Measurements from ENCODE around the gene HDGFL2. TPM values are rescaled to one million over a fixed set of nuclear protein-coding genes. Genes with fewer than 3 reads are reported as not detected.

HDGFL2 gene
- polyA plus RNA-seq, 1 experiment, result 26.0 TPM

DNA sequence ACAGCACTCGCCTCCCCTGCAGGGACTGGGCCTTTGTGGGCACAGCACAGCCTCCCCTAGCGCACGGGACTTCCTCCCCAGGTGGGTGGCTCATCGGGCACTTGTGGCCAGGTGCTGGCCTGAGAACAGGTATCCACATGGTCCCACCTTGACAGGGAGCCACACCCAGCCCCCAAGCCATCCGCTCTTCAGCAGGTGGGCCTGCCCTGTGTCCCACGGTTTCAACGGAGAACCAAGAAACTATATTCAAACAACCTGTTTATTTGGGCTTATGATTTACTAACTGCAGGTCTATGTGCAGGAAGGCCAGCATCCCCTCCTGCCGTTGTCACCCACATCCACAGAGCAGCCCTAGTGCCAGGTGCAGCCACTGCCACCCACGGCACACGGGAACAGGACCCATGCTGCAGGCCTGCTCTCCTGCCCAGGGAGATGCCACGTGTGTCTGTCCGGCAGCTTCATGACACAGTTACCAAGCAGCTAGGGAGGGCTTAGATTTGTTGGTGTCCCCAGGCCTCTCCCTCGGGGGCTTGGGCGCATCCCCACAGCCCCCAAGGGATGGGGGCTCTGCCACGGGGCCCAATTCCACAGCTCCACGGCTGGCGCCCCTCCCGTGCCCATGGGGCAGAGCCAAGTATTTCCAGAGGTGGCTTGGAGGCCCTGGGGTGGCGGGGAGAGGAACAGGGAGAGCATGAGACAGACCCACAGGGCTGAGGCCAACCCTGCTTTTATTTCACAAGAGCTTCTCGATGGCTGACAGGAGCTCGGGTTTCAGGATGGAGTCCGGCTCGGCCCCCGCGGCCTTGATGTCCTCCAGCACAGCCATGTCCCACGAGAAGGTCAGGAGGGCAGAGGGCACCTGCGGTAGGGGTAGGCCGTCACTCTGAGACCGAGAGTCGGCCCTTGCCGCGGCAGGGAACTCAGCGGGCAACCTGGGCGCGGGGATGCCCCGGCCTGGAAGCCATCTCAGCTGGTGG is 27.0 kb upstream of the HDGFL2 start:
- TF ChIP-seq, protein P1, sequence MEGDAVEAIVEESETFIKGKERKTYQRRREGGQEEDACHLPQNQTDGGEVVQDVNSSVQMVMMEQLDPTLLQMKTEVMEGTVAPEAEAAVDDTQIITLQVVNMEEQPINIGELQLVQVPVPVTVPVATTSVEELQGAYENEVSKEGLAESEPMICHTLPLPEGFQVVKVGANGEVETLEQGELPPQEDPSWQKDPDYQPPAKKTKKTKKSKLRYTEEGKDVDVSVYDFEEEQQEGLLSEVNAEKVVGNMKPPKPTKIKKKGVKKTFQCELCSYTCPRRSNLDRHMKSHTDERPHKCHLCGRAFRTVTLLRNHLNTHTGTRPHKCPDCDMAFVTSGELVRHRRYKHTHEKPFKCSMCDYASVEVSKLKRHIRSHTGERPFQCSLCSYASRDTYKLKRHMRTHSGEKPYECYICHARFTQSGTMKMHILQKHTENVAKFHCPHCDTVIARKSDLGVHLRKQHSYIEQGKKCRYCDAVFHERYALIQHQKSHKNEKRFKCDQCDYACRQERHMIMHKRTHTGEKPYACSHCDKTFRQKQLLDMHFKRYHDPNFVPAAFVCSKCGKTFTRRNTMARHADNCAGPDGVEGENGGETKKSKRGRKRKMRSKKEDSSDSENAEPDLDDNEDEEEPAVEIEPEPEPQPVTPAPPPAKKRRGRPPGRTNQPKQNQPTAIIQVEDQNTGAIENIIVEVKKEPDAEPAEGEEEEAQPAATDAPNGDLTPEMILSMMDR (IDR thresholded peaks at IDR 0.05; ENCODE audit: insufficient read depth, low read depth, low read length), result no peak
- H3K36me3 ChIP-seq (ENCODE audit: control insufficient read depth, insufficient read depth, low read length), result peaks cover 40% of the 10 kb centered on the region
- no peak for DNase-seq (ENCODE audit: low read depth)
- ChIA-PET CTCF (no interaction called here), POLR2A (no interaction called here)
- H3K27me3 ChIP-seq (ENCODE audit: control insufficient read depth, insufficient read depth, low read length), result no peaks in the 10 kb centered on the region
- H3K4me3 ChIP-seq (ENCODE audit: low read depth, low read length), result no peak overlapping the region

DNA sequence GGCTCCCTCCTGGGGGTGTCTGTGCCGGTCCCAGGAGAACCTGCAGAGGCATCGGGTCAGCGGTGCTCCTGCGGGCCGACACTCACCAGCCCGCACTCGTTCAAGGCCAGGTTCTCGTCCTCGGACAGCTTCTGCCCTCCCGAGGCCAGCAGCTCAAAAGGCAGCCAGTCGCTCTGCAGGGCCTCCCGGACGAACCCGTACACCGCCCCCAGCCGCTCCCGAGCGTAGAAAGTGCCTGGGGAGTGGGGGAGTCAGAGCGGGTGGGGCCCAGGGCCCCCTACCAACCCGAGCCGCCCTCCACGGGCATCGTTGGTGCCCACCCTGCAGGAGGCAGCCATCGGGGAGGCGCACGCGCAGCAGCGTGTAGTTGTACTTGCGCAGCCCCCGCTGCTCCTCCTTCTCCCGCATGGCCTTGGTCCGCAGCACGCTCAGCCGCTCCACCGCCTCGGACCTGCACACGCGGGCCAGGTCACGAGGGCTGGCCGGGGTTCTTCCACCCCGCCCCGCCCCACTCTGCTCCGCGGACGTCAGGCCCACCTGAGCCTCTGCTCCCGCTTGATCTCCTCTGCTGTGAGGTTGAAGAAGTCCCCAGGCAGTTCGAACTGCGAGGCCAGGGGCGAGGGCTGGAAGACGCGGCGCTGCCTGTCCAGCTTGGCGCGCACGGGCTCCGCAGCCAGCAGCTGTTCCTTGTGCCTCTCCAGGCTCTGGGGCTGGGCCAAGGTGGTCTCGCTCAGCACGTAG is 26.0 kb upstream of the HDGFL2 start:
- TF ChIP-seq, protein P1 (IDR thresholded peaks at IDR 0.05; ENCODE audit: insufficient read depth, low read depth, low read length), result no peak
- Histone ChIP-seq H3K36me3 (ENCODE audit: control insufficient read depth, insufficient read depth, low read length) (peaks cover 42% of the 10 kb centered on the region), H3K27me3 (ENCODE audit: control insufficient read depth, insufficient read depth, low read length) (no peaks in the 10 kb centered on the region), H3K4me3 (ENCODE audit: low read depth, low read length) (no peak overlapping the region)
- ChIA-PET POLR2A (interaction anchor here (0.7 kb wide), 1 partner anchor 8 kb away, joined by 3 read pairs; no protein-coding TSS in a partner anchor), CTCF (no interaction called here)
- DNase-seq (ENCODE audit: low read depth), result no peak

DNA sequence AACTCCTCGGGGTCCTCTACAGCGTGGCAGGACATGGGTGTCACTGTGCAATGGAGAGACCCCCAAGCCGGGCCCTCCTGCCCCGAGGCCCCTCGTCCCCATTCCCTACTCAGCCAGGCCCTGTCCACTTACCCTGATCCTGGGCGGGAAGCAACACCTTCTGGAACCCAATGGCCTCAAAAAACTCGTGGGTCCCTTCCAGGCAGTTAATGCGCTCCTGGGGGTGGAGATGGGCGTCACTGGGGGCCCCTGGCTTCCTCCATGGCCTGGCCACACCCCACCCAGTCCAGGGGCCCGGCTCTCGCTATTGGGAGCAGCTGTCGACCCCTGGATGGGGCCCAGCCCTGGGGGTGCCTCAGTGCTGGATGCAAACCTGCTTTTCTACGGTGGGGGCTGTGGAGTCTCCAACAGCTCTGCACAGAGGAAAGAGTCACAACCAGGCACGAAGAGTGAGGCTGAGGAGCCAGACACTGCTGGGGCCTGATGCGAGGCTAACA is 25.3 kb upstream of the HDGFL2 start:
- Histone ChIP-seq H3K4me3 (ENCODE audit: low read depth, low read length) (no peak overlapping the region), H3K36me3 (ENCODE audit: control insufficient read depth, insufficient read depth, low read length) (peaks cover 46% of the 10 kb centered on the region), H3K27me3 (ENCODE audit: control insufficient read depth, insufficient read depth, low read length) (no peaks in the 10 kb centered on the region)
- no peak for DNase-seq (ENCODE audit: low read depth)
- TF ChIP-seq, protein P1 (IDR thresholded peaks at IDR 0.05; ENCODE audit: insufficient read depth, low read depth, low read length), result no peak
- ChIA-PET CTCF (no interaction called here), POLR2A (interaction anchor here (0.7 kb wide), 1 partner anchor 8 kb away, joined by 3 read pairs; no protein-coding TSS in a partner anchor)

DNA sequence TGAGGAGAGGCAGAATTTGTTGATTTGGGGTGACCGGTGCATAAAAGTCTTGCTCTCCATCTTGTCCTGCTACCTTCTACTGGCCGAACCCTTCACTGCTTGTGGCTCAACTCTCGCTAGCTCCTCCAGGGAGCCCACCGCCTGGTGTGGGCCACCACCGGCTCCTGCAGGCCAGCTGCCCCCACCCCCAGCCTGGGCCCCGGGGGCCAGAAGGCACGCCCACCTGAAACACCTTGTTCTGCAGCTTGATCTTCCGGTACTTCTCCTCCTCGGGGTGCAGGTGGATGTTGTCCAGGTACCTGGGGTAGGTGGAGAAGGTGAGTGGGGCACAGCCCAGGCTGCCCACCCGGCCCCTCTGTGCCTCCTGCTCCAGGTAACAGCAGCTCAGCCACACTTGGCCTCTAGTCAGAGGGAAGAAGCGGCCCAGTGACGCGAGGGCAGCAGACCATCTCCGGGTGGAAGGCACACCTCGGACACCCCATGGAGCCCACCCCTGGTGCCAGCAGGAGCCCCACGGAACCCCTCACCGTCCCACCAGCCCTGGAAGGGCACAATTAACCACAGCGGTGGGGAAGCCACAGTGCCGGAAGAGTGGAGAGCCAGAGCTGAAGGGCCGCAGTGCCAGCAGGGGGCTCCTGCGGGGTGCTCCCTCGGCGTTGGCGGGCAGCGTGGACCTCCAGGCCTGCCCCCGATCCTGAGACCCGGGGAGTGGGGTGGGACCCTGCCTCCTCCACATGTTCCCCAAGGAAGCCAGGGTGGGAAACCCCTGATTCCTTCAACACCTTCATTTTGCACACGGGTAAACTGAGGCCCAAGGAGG is 24.6 kb upstream of the HDGFL2 start:
- no peak overlapping the region for H3K4me3 ChIP-seq (ENCODE audit: low read depth, low read length)
- no peak for DNase-seq (ENCODE audit: low read depth)
- CTCF ChIA-PET, result no interaction called here
- TF ChIP-seq, protein P1 (IDR thresholded peaks at IDR 0.05; ENCODE audit: insufficient read depth, low read depth, low read length), result no peak
- POLR2A ChIA-PET, result no interaction called here
- peaks cover 51% of the 10 kb centered on the region for H3K36me3 ChIP-seq (ENCODE audit: control insufficient read depth, insufficient read depth, low read length)
- no peaks in the 10 kb centered on the region for H3K27me3 ChIP-seq (ENCODE audit: control insufficient read depth, insufficient read depth, low read length)

Measured in BJ (cell line).